Hepatocyte (in vitro differentiated cells): ENCODE data around the gene PRKACG.

ENCODE experiments used
- CTCF ChIP-seq: fragments of 200-600 bp; sonication (generic); IDR thresholded peaks from 2 replicates; pipeline ENCODE4 v1.5.1; 2016; ENCODE audit warnings: antibody characterized with exemption, mild to moderate bottlenecking; ENCODE audit not compliant: poor library complexity
- EZH2phosphoT487 ChIP-seq: fragments of 200-600 bp; sonication (generic); IDR thresholded peaks from one replicate; pipeline ENCODE4 v1.6.1; 2018; ENCODE audit warnings: antibody characterized with exemption, mild to moderate bottlenecking, low read depth, moderate library complexity; ENCODE audit not compliant: unreplicated experiment, severe bottlenecking

DNA sequence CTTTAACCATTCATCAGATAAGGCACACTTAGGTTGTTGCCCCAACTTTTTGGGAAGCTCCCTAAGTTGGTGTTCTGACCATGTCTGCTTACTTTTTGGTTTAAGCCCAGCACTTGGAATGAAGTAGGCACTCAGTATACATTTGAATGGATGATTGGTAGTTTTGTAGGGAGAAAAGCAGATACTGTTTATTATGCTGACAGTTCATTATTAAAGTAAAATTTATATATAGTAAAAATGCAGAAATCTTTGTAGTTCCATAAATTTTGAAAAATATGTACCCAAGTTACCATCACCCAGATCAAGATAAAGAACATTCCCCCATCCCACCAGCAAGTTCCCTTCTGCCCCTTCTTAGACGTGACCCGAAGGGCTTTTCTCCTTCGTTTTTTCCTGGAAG is 35.4 kb downstream of the PRKACG start:
- TF ChIP-seq CTCF: no peak
- TF ChIP-seq EZH2phosphoT487: no peak
